ENCODE measurements around the gene SAP30. TPM values are rescaled to one million over a fixed set of nuclear protein-coding genes. Genes with fewer than 3 reads are reported as not detected.

SAP30 gene
- total RNA-seq, 2 experiments from 2014 or later: 40.7 to 41.1 TPM

DNA sequence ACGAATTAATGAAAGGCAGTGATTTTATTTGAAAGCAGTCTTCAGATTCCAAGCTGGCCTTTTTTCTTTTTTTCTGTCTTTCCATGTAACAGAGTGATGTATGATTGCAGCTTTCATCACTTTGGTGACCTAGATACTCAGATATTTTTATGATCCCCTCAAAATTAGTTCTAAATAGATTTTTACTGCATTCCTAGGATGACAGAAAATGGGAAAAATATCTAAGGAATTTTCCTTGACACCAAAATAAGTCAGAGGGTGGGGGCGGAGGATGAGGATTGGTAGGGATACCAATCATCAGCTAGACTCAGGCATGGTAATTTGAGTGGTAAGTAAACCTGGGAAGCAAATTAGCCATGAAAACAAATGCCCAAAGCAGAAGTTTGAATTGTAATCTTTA lies 24.7 kb upstream of the SAP30 start:
- H3K27me3 Mint-ChIP-seq: peaks cover 1% of the 10 kb centered on the region
- ChIA-PET POLR2A (interaction anchor here (0.6 to 3.1 kb wide), 3 partner anchors 11 to 108 kb away, joined by 3 to 24 read pairs (median 4); partner anchors contain the start of gene HMGB2), CTCF (interaction anchor here (1.0 to 2.6 kb wide), 3 partner anchors 9 to 332 kb away, joined by 3 to 10 read pairs (median 4); partner anchors contain the start of gene HMGB2)
- no peaks in the 10 kb centered on the region for H3K9me3 Mint-ChIP-seq
- no peak for DNase-seq
- intact Hi-C loops (cut with micrococcal nuclease): no loop called here
- no peaks in the 10 kb centered on the region for H3K36me3 Mint-ChIP-seq (ENCODE audit: low read depth)
- H3K4me1 Mint-ChIP-seq (ENCODE audit: low read depth): no peaks in the 10 kb centered on the region
- no peak overlapping the region for H3K4me3 Mint-ChIP-seq
- ATAC-seq: no peak
- H3K27ac Mint-ChIP-seq: no peak overlapping the region
- no peak for TF ChIP-seq CTCF (IDR thresholded peaks at IDR 0.05)

GRCh38 chr4:173347467-173347866 lies 23.3 kb upstream of the SAP30 start:
- H3K27me3 Mint-ChIP-seq: peaks cover 1% of the 10 kb centered on the region
- no peaks in the 10 kb centered on the region for H3K36me3 Mint-ChIP-seq (ENCODE audit: low read depth)
- H3K4me3 Mint-ChIP-seq: no peak overlapping the region
- POLR2A ChIA-PET: interaction anchor here (3.1 kb wide), 1 partner anchor 13 kb away, joined by 24 read pairs; the partner anchor contains the start of gene HMGB2
- H3K9me3 Mint-ChIP-seq: no peaks in the 10 kb centered on the region
- no peak for TF ChIP-seq CTCF (IDR thresholded peaks at IDR 0.05)
- H3K27ac Mint-ChIP-seq: no peak overlapping the region
- intact Hi-C loops (cut with micrococcal nuclease): no loop called here
- DNase-seq (no peak), ATAC-seq (no peak)
- CTCF ChIA-PET: interaction anchor here (1.0 to 2.6 kb wide), 4 partner anchors 13 to 69 kb away, joined by 3 to 10 read pairs (median 4); partner anchors contain the start of gene HMGB2
- H3K4me1 Mint-ChIP-seq (ENCODE audit: low read depth): no peaks in the 10 kb centered on the region

DNA sequence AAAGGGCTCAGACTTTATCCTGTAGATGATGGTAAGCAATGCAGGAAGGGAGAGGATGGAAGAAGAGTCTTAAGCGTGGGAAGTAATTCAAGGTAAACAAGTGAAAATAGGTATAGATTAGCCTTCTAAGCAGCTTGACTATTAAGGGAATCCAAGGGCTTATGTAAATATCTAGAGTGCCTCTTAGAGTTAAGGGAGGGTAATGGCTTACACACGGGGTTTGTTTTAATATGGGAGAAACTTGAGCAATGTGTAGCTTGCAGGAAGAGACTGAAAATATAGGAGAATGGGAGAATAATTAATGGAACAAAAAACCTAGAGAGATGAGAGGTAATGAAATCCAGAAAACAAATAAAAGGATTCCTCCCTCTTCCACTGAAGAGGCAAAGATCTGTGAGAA lies 12.8 kb upstream of the SAP30 start:
- no peak overlapping the region for H3K4me3 Mint-ChIP-seq
- peaks cover 6% of the 10 kb centered on the region for H3K27me3 Mint-ChIP-seq
- CTCF ChIA-PET: no interaction called here
- H3K36me3 Mint-ChIP-seq (ENCODE audit: low read depth): no peaks in the 10 kb centered on the region
- TF ChIP-seq CTCF (IDR thresholded peaks at IDR 0.05): no peak
- H3K27ac Mint-ChIP-seq: no peak overlapping the region
- intact Hi-C loops (cut with micrococcal nuclease): no loop called here
- H3K4me1 Mint-ChIP-seq (ENCODE audit: low read depth): no peaks in the 10 kb centered on the region
- no peaks in the 10 kb centered on the region for H3K9me3 Mint-ChIP-seq
- DNase-seq (no peak), ATAC-seq (no peak)
- POLR2A ChIA-PET: interaction anchor here (0.7 kb wide), 1 partner anchor 12 kb away, joined by 3 read pairs; no protein-coding TSS in a partner anchor

- H3K27me3 Mint-ChIP-seq: peaks cover 6% of the 10 kb centered on the region
- ATAC-seq: no peak
These were observed 10.1 kb upstream of the SAP30 start for GRCh38 chr4:173360587-173361221.

More at GRCh38 chr4:173360587-173361221, 10.1 kb upstream of the SAP30 start:
- Mint-ChIP-seq H3K4me3 (no peak overlapping the region), H3K36me3 (ENCODE audit: low read depth) (no peaks in the 10 kb centered on the region), H3K27ac (no peak overlapping the region), H3K9me3 (no peaks in the 10 kb centered on the region), H3K4me1 (ENCODE audit: low read depth) (peaks cover 3% of the 10 kb centered on the region)
- no peak for DNase-seq
- no peak for TF ChIP-seq CTCF (IDR thresholded peaks at IDR 0.05)
- ChIA-PET POLR2A (no interaction called here), CTCF (interaction anchor here (0.8 to 1.0 kb wide), 2 partner anchors 11 to 28 kb away, joined by 3 to 4 read pairs; no protein-coding TSS in a partner anchor)
- intact Hi-C loops (cut with micrococcal nuclease): no loop called here

All from activated CD8-positive, alpha-beta T cell treated with anti-CD3 and anti-CD28 coated beads for 36 hours (primary cell).